ENCODE results near the gene CTCF.

Gene CTCF

GRCh38 chr16:67551091-67551490 lies 11.2 kb upstream of the CTCF start:
- DNase-seq = no peak

GRCh38 chr16:67551972-67552371 lies 10.4 kb upstream of the CTCF start:
- no peak for DNase-seq

- no peak for DNase-seq
Measured at GRCh38 chr16:67552476-67552875, 9.8 kb upstream of the CTCF start.

GRCh38 chr16:67555795-67556212 lies 6.5 kb upstream of the CTCF start:
- no peak for DNase-seq

- no peak for DNase-seq
Measured at GRCh38 chr16:67558859-67559258, 3.5 kb upstream of the CTCF start.

GRCh38 chr16:67560827-67561342 lies 1.4 kb upstream of the CTCF start:
- DNase-seq = no peak

- DNase-seq = no peak
Measured at GRCh38 chr16:67561501-67561823, 864 bp upstream of the CTCF start.

- DNase-seq = peak; percentile 99
Measured at GRCh38 chr16:67561824-67562525, 351 bp upstream of the CTCF start.

GRCh38 chr16:67562918-67563707 lies 787 bp downstream of the CTCF start:
- peak; percentile 53 to 56 for DNase-seq

GRCh38 chr16:67563708-67564468 lies 1.6 kb downstream of the CTCF start:
- peak in 1 of 2 experiments; percentile 43 for DNase-seq

- no peak for DNase-seq
Measured at GRCh38 chr16:67565470-67566100, 3.3 kb downstream of the CTCF start.

GRCh38 chr16:67571464-67571863 lies 9.1 kb downstream of the CTCF start:
- no peak for DNase-seq

- DNase-seq = no peak
Measured at GRCh38 chr16:67571981-67572431, 9.7 kb downstream of the CTCF start.

GRCh38 chr16:67579686-67580085 lies 17.4 kb downstream of the CTCF start:
- DNase-seq = no peak

GRCh38 chr16:67580202-67580601 lies 17.9 kb downstream of the CTCF start:
- no peak for DNase-seq

- no peak for DNase-seq
Measured at GRCh38 chr16:67593288-67593687, 31.0 kb downstream of the CTCF start.

- no peak for DNase-seq
Measured at GRCh38 chr16:67593701-67594100, 31.4 kb downstream of the CTCF start.

- no peak for DNase-seq
Measured at GRCh38 chr16:67594256-67594915, 32.1 kb downstream of the CTCF start.

- DNase-seq = peak; percentile 6 to 8
Measured at GRCh38 chr16:67594956-67595355, 32.6 kb downstream of the CTCF start.

- no peak for DNase-seq
Measured at GRCh38 chr16:67598527-67598926, 36.2 kb downstream of the CTCF start.

- no peak for DNase-seq
Measured at GRCh38 chr16:67605641-67606040, 43.3 kb downstream of the CTCF start.

GRCh38 chr16:67606632-67607031 lies 44.3 kb downstream of the CTCF start:
- no peak for DNase-seq
